Tracheal epithelial cell (primary cell): ENCODE data around the gene CTRB2. TPM values are rescaled to one million over a fixed set of nuclear protein-coding genes. Genes with fewer than 3 reads are reported as not detected.

Experiments
- total RNA-seq: library from RNA; depleted of rRNA; stranded (reverse); fragments of >200 nt; gene quantifications from 2 replicates; pipeline ENCODE4 v1.2.1, GENCODE V29; 2014

CTRB2 gene
- not detected in 2 replicates for total RNA-seq

GRCh38 chr16:75206749-75207451 is at the start of gene CTRB2:
Gene CTRB2, minus strand, starts transcription at chr16:75207161. Its CDS starts 20 bp downstream, at chr16:75207141.

GRCh38 chr16:75251280-75252048 is 44.5 kb upstream of the CTRB2 start, which contains the start of gene BCAR1:
Gene BCAR1, minus strand, starts transcription at chr16:75251624. Its CDS starts 142 bp downstream, at chr16:75251482.

GRCh38 chr16:75218256-75219076 is 11.5 kb upstream of the CTRB2 start, which contains the start of gene CTRB1:
Gene CTRB1, plus strand, starts transcription at chr16:75218988. Its CDS starts 20 bp downstream, at chr16:75219008.

Other genes starting within 250 kb of the CTRB2 start
- gene WDR59, start 222.0 kb downstream of the CTRB2 start, total RNA-seq, result 6.4 and 12.0 TPM in 2 replicates
- gene ZNRF1, start 208.1 kb downstream of the CTRB2 start, total RNA-seq, result 20.5 and 21.0 TPM in 2 replicates
- gene LDHD, start 90.4 kb downstream of the CTRB2 start, total RNA-seq, result 0.64 and 0.72 TPM in 2 replicates
- 9.2 and 9.9 TPM in 2 replicates for gene ZFP1, start 58.6 kb downstream of the CTRB2 start, total RNA-seq
- not detected in 2 replicates for gene CTRB1, start 11.8 kb upstream of the CTRB2 start, total RNA-seq
- 33.2 and 48.2 TPM in 2 replicates for gene BCAR1, start 44.5 kb upstream of the CTRB2 start, total RNA-seq
- 37.6 and 40.7 TPM in 2 replicates for gene CFDP1, start 226.3 kb upstream of the CTRB2 start, total RNA-seq